GM21447 (cell line): Measurements from ENCODE around the gene TESK2.

Source experiments
- ATAC-seq: cut with Tn5 transposase; IDR thresholded peaks from one replicate; pipeline ENCODE4 v1.9.1; 2021; ENCODE audit not compliant: unreplicated experiment

Gene TESK2

DNA sequence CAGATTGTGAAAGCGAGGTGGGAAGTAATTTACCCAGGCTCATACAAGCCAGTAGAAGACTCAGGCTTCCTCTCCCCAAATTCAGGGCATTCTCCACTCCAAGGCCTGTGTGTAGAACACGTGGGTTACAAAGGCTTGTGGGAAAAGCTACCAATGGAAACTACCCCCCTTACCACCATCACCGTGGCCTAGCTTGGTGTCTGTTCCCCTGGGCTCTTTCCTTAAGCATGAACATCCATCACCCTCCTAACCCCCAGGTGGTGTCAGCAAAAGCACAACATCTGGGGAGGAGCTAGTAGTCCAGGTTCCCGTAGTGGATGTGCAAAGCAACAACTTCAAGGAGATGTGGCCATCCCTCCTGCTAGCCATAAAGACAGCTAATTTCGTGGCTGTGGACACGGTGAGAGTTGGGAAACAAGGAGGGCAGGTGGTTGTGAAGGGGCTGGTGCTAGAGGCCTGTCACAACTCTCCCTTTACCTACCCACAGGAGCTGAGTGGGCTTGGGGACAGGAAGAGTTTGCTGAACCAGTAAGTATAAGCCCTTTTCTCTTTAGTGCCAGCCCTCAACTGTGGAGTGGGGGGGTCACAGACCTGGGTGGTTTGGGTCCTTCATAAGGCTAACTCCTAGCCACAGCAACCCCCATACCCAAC is 150.0 kb downstream of the TESK2 start:
- no peak for ATAC-seq

DNA sequence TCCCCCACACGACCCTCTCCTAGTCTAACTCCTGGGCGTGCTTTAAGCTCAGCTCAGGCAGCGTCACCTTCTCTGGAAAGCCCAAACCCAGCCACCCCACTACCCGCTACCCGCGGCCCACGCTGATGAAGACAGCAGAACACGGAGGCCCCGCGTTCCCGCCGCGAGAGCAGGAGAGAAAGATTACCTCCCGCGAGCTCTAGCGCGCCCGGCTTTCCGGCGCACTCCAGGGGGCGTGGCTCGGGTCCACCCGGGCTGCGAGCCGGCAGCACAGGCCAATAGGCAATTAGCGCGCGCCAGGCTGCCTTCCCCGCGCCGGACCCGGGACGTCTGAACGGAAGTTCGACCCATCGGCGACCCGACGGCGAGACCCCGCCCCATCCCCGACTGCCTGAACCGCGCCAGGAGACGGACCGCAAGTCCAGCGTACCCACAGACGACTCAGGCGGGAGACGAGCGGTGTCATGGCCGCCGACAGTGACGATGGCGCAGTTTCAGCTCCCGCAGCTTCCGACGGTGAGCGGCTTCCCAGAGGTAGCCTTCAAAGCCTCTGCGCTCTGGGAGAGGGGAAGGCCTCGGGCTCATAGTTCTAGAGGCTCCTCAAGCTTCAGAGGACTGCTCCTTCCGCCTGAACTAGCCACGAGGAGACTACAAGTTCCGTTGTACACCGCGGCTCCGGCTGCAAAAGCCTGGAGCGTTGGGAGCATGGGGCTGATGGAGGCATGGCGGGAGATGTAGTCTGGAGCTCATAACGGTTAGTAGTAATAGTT is 151.0 kb downstream of the TESK2 start, which contains the start of the genes MUTYH and TOE1:
Gene MUTYH, minus strand, starts transcription at position 652 of the 770 bp plus-strand sequence. CDS start 5,935 bp downstream, outside the sequence.
Gene TOE1, plus strand, starts transcription at position 382 of the 770 bp plus-strand sequence. Its CDS starts 83 bp downstream, at position 465.
- peak; percentile 74 for ATAC-seq

DNA sequence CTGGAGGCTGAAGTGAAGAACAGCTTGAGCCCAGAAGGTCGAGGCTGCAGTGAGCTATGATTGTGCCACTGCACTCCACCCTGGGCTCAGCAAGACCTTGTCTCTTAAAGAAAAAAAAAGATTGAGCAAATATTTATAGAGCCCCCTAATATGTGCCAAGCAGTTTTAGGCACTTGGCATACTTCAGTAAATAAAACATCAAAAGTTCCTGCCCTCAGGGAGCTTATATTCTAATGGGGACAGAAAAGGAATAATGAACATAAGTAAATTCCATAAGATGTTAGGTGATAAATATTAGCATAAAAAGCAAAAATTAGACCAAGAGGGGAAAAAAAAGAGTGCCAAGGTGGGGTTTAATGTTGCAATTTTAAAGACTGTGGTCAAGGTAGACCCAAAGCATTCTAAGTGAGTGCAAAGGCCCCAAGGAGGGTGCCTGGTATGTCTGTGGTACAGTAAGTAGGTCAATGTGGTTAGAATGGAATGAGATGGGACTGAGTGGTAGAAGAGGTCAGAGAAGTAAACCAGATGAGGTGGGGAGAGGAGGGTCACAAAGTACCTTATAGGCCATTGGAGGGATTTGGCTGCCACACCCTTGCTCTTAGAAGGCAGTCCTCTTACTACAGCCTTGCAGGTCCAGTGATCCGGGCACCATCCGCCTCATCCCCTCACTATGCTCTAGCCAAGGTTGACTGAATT is 153.2 kb downstream of the TESK2 start:
- no peak for ATAC-seq

DNA sequence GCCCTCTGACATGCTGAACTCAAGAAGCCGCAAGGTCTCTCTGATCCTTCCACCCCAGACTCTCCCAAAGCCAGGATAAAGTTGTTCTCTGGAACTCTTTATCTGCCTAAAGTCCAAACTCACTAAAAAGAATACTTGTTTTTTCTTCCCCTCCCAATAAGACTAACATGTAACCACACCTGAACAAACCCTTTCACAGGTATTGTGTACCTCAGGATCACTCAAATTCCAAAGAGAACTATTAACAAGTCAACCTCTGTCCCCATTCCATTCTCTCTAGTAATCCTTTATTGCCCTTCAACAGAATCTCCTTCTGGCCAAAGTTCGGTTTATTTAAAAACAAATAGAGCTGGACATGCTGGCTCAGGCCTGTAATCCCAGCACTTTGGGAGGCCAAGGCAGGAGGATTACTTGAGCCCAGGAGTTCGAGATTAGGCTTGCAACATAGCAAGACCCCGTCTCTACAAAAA is 155.1 kb downstream of the TESK2 start:
- ATAC-seq = no peak

DNA sequence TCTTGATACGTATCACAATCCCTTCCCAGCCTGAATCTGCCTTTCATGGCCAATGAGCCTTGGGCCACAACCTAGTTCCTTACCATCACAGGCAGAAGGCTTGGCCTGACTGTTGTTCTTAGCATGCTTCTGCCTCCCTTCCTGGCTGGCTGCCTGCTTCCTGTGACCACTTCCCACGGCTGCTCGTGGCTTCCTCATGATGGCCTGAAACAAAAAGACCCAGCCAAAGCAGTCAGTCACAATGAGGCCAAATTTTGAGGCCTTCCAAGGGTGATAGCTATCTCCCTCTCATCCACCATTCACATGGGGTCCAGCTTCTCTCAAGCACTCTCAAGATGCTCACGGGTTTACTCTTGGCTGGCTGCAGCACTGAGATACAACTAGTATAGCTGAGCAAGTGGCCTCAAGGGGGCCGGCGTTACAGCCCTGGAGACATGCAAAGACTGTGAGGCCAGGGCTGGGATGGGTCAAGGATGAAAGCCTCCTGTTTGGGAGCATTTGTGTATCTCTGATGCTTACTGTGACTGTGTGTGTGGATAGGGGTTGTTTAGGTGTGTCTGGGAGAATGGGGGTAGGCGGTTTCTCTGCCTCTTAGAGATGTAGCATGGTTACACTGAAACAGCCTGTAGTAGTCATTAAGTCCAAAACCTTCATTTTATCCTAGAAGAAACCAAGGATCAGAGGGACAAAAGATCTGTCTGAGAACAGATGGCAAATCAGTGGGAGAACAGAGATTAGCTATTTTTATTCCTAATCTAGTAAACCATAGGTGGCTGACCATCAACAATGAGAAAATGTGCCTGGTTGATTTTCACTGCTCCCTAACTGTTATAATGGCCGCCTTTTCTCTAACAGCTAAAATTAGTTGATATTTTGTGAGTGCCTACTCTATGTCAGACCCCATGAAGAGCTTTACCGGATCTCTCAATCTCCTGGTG is 156.4 kb downstream of the TESK2 start:
- ATAC-seq = no peak

DNA sequence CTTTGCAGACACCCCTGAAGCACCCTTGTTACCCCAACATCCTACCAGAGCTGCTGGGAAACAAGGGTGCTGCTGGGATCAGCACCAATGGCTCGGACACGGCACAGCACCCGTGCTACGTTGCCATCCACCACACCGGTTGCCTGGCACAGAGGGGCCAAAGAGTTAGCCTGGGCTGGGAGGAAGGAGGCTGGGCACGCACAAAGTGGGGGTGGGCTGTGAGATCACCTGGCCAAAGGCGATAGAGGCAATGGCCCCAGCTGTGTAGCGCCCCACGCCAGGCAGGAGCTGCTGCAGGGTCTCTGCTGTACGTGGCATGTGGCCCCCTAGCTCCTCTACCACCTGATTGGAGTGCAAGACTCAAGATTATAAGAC is 158.6 kb downstream of the TESK2 start:
- no peak for ATAC-seq

DNA sequence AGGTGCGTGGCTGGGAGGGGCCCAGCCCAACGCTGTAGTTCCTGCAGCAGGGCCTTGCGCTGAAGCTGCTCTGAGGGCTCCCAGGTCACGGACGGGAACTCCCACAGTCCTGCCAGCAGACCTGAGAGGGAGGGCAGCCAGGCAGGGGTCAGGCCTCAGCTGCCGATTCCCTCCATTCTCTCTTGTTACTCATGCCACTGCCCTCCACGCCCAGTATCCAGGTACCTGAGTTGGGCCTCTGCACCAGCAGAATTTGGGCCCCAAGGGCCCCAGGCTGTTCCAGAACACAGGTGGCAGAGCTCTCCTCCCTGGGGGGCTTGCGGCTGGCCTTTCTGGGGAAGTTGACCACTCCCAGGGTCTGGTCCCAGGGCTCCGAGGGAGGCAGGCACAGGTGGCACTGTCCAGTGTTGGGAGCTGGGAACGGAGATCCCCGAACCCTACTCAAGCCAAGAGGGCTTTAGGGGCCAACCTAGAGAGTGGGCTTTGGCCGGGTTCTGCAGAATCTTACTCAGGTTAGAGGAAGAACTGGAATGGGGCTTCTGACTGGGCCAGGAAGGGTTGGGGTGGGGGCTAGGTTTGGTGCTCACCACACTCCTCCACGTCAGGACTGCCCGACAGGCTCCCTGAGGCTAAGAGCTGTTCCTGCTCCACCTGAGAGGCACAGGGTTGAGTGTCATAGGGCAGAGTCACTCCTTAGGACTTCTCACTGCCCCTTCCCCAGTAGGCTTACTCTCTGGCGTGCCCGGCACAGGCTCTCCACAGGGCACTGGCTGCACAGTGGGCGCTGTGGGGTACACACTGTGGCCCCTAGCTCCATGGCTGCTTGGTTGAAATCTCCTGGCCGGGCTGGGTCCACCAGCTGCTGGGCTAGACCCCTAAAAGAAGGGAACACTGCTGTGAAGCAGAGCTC is 159.3 kb downstream of the TESK2 start:
- ATAC-seq = no peak

DNA sequence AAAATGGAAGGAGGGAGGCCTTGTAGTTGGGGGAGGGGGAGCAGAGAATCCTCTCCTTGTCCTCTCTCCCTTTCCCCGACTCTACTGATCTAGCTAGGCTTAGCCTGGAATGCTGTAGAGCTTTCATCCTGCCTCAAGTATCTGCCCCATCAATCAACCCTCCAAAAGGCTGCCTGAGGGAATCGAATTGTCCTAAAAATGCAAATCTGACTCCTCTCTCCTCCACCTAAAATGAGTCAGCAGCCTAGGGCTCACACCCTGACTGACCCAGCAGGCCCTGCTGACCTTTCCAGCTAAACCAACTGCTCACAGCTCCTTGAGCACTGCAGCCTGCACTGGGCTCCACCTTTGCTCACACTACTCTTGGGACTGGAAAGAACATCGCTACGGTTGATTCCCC is 161.5 kb downstream of the TESK2 start:
- no peak for ATAC-seq

DNA sequence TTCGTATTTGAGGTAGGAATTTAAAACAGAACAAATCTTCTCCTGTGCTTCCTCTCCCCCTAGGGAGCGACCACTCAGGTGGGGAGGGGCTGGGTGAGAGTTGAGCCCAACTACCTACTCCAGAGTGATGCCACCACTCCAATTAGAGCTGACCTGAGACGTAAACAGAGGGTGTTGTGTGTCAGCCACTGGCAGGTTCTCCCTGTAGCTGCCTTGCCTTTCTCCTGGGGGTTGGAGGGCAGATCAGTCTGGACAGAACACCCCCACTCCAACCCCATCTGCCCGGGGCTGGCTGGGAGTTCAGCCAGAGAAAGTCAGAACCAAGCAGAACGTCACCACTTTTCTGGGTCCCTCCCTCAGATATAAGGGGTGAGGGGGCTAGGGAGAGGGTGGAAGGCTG is 162.3 kb downstream of the TESK2 start:
- ATAC-seq = no peak

DNA sequence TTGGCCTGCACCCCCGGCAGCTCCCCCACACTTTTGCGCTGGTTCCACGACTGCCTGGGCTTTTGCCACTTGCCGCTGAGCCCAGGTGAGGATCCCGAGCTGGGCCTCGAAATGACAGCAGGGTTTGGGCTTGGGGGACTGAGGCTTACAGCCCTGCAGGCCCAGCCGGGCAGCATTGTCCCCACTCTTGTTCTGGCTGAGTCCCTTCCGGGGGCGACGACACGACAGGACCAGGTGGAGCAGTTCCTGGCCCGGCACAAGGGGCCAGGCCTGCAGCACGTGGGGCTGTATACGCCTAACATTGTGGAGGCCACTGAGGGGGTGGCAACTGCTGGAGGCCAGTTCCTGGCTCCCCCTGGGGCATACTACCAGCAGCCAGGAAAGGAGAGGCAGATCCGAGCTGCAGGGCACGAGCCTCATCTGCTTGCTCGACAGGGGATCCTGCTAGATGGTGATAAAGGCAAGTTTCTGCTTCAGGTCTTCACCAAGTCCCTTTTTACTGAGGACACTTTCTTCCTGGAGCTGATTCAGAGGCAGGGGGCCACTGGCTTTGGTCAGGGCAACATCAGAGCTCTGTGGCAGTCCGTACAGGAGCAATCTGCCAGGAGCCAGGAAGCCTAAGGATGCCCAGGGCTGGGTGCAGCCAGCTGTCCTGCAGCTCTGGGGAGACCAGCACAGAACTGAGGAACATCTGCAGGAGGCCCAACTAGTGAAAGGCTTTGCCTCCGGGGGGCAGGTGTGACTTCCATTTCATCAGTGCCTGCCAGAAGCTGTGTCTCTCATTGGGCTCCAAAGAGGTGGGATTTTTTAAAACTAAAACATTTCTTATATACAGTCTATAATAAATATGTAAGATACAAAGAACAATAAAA is 163.1 kb downstream of the TESK2 start:
- no peak for ATAC-seq

DNA sequence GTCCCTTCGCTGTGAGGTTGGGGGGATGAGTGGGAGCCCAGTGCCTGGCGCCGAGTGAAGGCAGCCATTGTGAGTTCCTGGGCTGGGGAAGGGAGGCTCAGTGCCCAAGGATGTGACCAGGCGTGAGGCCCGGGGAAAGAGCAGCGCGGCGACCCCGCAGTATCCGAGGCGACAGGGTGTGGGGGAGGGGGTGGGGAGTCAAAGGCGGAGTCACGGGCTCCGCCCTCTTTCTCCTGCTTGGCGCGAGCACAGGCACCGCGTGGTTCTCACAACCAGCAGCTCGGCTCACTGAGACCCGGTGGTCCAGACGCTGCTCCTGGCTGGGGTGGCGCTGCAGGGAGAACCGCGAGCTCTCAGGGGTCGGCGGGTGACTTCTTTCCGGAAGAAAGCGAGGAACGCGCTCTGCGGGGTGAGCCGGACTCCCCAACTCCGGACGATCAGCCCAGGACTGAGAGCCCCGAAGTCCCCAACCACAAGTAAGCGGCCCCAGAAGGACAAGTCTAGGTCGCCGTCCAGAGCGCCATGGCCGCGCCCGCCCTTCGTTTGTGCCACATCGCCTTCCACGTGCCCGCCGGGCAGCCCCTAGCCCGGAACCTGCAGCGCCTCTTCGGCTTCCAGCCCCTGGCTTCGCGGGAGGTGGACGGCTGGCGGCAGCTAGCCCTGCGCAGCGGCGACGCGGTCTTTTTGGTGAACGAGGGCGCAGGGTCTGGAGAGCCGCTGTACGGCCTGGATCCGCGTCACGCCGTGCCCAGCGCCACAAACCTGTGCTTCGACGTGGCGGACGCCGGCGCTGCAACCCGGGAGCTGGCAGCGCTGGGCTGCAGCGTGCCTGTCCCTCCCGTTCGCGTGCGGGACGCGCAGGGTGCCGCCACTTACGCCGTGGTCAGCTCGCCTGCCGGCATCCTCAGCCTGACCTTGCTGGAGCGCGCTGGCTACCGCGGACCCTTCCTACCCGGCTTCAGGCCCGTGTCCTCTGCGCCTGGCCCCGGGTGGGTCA is 164.0 kb downstream of the TESK2 start, which contains the start of gene HPDL:
Gene HPDL, plus strand, starts transcription at position 269 of the 997 bp plus-strand sequence. Its CDS starts 254 bp downstream, at position 523.
- no peak for ATAC-seq

DNA sequence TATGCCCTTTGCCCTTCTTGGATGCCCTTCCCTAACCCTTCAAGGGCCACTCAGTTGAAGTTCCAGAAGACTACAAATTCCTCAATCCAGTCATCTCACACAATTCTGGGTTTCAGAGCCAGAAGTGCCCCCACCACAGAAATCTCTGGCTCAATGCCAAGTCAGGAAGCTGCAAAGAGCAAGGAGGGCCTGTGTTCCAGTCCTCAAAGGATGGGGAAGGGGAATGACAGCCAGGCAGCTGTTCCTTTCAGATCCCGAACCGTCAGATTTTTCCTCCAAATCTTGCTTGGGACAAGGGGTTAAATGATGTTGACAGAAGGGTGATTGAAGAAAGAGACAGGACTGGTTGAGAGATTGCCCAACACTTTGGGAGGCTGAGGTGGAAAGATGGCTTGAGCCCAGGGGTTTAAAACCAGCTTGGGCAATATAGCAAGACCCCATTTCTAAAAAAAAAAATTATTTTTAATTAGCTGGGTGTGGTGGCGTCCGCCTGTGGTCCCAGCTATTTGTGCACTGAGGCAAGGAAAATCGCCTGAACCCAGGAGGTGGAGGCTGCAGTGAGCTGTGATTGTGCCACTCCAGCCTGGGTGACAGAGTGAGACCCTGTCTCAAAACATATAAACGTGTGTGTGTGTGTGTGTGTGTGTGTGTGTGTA is 165.0 kb downstream of the TESK2 start:
- ATAC-seq = no peak

DNA sequence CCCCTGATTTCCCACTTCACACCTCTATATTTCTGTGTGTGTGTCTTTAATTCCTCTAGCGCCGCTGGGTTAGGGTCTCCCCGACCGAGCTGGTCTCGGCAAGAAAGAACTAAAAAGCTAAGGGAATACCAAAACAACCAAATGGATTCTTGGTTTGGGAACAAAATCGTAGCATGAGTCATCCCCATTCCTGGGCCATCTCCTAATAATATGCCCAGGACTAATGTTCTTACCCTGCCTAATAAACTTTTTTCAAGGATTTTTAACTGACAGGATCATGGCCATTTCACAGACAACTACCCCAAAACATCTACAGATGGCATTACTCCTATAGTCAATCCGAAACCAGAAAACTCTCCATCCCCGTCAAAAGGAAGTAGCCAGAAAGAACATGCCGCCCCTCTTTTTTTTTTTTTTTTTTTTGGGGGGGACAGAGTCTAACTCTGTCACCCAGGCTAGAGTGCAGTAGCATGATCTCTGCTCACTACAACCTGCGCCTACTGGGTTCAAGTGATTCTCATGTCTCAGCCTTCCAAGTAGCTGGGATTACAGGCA is 168.4 kb downstream of the TESK2 start:
- ATAC-seq = no peak

DNA sequence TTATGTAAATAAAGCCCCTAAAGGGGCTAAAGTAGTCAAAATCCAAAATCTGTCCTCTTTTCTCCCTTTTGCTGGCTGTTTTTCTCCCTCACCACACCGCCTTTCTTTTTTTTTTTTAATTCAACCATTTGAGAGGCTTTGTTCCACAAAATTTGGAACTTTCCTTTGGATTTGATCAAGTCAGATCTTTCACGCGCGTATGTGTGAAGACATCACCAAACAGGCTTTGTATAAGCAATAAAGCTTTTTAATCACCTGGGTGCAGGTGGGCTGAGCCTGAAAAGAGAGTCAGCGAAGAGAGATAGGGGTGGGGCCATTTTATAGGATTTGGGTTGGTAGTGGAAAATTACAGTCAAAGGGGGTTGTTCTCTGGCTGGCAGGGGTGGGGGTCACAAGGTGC is 169.5 kb downstream of the TESK2 start:
- ATAC-seq = no peak

DNA sequence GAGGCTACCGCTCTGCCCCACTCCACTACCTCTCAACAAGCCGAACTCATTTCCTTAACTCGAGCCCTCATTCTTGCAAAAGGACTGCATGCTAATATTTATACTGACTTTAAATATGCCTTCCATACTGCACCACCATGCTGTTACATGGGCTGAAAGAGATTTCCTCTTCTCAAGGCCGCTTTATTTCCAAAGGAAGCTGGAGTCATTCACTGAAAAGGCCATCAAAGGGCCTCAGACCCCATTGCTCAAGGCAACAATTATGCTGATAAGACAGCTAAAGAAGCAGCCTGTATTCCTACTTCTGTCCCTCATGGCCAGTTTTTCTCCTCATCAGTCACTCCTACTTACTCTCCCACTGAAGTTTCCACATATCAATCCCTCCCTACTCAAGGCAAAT is 171.2 kb downstream of the TESK2 start:
- ATAC-seq = no peak

DNA sequence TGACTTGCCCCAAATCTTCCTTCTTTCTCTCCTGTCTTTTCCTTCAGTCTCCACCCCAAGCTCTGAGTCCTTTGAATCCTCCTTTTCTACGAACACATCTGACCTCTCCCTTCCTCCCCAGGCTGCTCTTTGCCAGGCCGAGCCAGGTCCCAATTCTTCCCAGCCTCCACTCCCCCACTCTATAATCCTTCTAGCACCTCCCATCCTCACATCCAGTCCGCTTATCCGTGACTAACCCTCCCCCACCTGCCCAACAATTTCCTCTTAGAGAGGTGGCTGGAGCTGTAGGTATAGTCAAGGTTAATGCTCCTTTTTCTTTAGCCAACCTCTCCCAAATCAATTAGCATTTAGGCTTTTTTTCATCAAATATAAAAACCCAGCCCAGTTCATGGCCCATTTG is 173.8 kb downstream of the TESK2 start:
- ATAC-seq = no peak
